OCI-LY7 (cell line): ENCODE results near the gene GALNT15. TPM values are rescaled to one million over a fixed set of nuclear protein-coding genes. Genes with fewer than 3 reads are reported as not detected.

Source experiments
- BruUV-seq: library from RNA; stranded (reverse); fragments of 400-500 nt; replicated peaks from 2 replicates; lab custom pipeline; 2021; lab: Mats Ljungman, UMichigan
- CTCF ChIA-PET: fragments of 300-600 bp; sonication (Branson Sonifier 250); formaldehyde crosslinking; loops from one replicate; lab custom pipeline; 2022; ENCODE audit warnings: antibody characterized with exemption; ENCODE audit not compliant: unreplicated experiment; lab: Charles Lee
- POLR2A ChIA-PET: fragments of 300-600 bp; sonication (Branson Sonifier 250); formaldehyde crosslinking; loops from one replicate; lab custom pipeline; 2022; ENCODE audit warnings: antibody characterized with exemption; lab: Charles Lee
- DNase-seq: peaks from one replicate; pipeline ENCODE4 v3.0.0-alpha.2; 2015; ENCODE audit warnings: low spot score
- H2AFZ ChIP-seq: fragments of 200-600 bp; sonication (generic), shearing (Covaris generic); 2 replicates; pipeline ENCODE4 v1.6.1; 2014; ENCODE audit warnings: mild to moderate bottlenecking, antibody characterized with exemption, low read length, moderate library complexity
- H3K27ac ChIP-seq: fragments of 200-600 bp; sonication (generic); 2 replicates; pipeline ENCODE4 v1.5.1; 2014; ENCODE audit warnings: mixed run types, low read depth, mild to moderate bottlenecking, moderate library complexity, low read length, inconsistent platforms; ENCODE audit not compliant: poor library complexity, severe bottlenecking
- H3K36me3 ChIP-seq: fragments of 200-600 bp; sonication (generic); 2 replicates; pipeline ENCODE4 v1.6.1; 2014; ENCODE audit warnings: mild to moderate bottlenecking, antibody characterized with exemption, low read length, moderate library complexity, mixed read lengths; ENCODE audit not compliant: insufficient read depth
- H3K4me1 ChIP-seq: fragments of 200-600 bp; sonication (generic); 2 replicates; pipeline ENCODE4 v1.5.1; 2014; ENCODE audit warnings: mild to moderate bottlenecking, low read length; ENCODE audit not compliant: insufficient read depth, poor library complexity, severe bottlenecking
- H3K4me2 ChIP-seq: fragments of 200-600 bp; sonication (generic); 2 replicates; pipeline ENCODE4 v1.6.1; 2014; ENCODE audit warnings: mild to moderate bottlenecking, low read length
- H3K4me3 ChIP-seq: fragments of 200-600 bp; sonication (generic); 2 replicates; pipeline ENCODE4 v1.5.1; 2014; ENCODE audit warnings: mild to moderate bottlenecking, low read depth, low read length; ENCODE audit not compliant: poor library complexity, severe bottlenecking
- H3K79me2 ChIP-seq: fragments of 200-600 bp; sonication (generic); 2 replicates; pipeline ENCODE4 v1.6.1; 2016; ENCODE audit warnings: low read depth, mild to moderate bottlenecking, low read length, moderate library complexity, mixed read lengths; ENCODE audit not compliant: insufficient read depth
- H3K9me2 ChIP-seq: fragments of 200-600 bp; sonication (generic); 2 replicates; pipeline ENCODE4 v1.6.1; 2016; ENCODE audit warnings: mild to moderate bottlenecking, low read length, mixed read lengths; ENCODE audit not compliant: insufficient read depth
- H3K9me3 ChIP-seq: fragments of 200-600 bp; sonication (generic); 2 replicates; pipeline ENCODE4 v1.6.1; 2014; ENCODE audit warnings: mild to moderate bottlenecking, mixed run types, low read length, mixed read lengths
- H4K20me1 ChIP-seq: fragments of 200-600 bp; sonication (generic); 2 replicates; pipeline ENCODE4 v1.6.1; 2014; ENCODE audit warnings: mild to moderate bottlenecking, antibody characterized with exemption, low read length, moderate library complexity, mixed read lengths; ENCODE audit not compliant: insufficient read depth
- CTCF ChIP-seq: fragments of 200-600 bp; sonication (generic); conservative IDR thresholded peaks from 2 replicates; pipeline ENCODE4 v1.5.1; 2014; ENCODE audit warnings: mild to moderate bottlenecking, antibody characterized with exemption, low read length, moderate library complexity, mixed read lengths
- EZH2phosphoT487 ChIP-seq: fragments of 200-600 bp; sonication (generic); IDR thresholded peaks from 2 replicates; pipeline ENCODE4 v1.6.1; 2018; ENCODE audit warnings: low read depth, borderline replicate concordance, mild to moderate bottlenecking, mixed run types, antibody characterized with exemption, low read length, moderate library complexity, mixed read lengths
- intact Hi-C: fragments of 100-400 bp; cut with micrococcal nuclease; formaldehyde crosslinking; loops from one replicate; pipeline ENCODE4 v1.10.0; 2022; ENCODE audit not compliant: unreplicated experiment
- total RNA-seq, 2 experiments: library from RNA; depleted of rRNA in 1 of 2; stranded (reverse); fragments of >200 nt in 1 of 2; shearing (Covaris generic) in 1 of 2; gene quantifications; 2 replicates each; pipeline ENCODE4 v1.2.3, GENCODE V29; 2014 to 2022

The GALNT15 gene
- total RNA-seq, 2 experiments from 2014 or later: 0.03 TPM; not detected in 1

- Histone ChIP-seq H3K4me2 (no peak overlapping the region), H4K20me1 (no peaks in the 10 kb centered on the region), H2AFZ (no peak overlapping the region), H3K27ac (no peak overlapping the region), H3K4me3 (no peak overlapping the region), H3K9me2 (no peaks in the 10 kb centered on the region), H3K9me3 (no peaks in the 10 kb centered on the region), H3K79me2 (no peaks in the 10 kb centered on the region), H3K36me3 (no peaks in the 10 kb centered on the region), H3K4me1 (peaks cover 6% of the 10 kb centered on the region)
- ChIA-PET CTCF (interaction anchor here (0.7 kb wide), 1 partner anchor 409 kb away, joined by 4 read pairs; no protein-coding TSS in a partner anchor), POLR2A (interaction anchor here (0.7 kb wide), 1 partner anchor 384 kb away, joined by 3 read pairs; no protein-coding TSS in a partner anchor)
- no peak for TF ChIP-seq CTCF
- no peak for TF ChIP-seq EZH2phosphoT487
- no TSS peak for BruUV-seq
- DNase-seq: no peak
- intact Hi-C loops: loop anchor here (5.0 to 10.0 kb wide), 3 partner anchors 431 to 1044 kb away; partner anchors contain the start of gene CAPN7
These were observed 74.1 kb downstream of the GALNT15 start for GRCh38 chr3:16248556-16248955.

DNA sequence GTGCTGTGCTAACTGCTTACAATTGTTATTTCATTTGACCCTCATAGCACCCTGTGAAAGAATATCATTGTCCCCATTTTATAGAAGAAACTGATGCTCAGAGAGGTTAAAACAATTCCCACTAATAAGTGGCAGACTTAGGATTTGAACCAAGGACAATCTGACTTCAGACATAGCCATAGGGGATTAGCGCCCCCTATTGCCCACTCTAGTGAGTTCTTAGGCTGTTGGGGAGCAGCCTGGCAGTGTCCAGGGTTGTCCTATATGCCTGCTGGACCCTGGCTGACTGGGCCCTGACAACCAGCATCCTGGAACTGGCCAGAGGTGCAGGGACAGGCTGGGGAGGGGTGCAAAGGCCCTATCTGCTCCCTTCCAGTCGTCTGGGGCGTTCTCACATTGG lies 74.9 kb downstream of the GALNT15 start:
- intact Hi-C loops: loop anchor here (5.0 to 10.0 kb wide), 3 partner anchors 432 to 1045 kb away; partner anchors contain the start of gene CAPN7
- H3K27ac ChIP-seq: no peak overlapping the region
- H3K79me2 ChIP-seq: no peaks in the 10 kb centered on the region
- BruUV-seq: no TSS peak
- H3K4me2 ChIP-seq: no peak overlapping the region
- H3K4me3 ChIP-seq: no peak overlapping the region
- H3K36me3 ChIP-seq: no peaks in the 10 kb centered on the region
- TF ChIP-seq EZH2phosphoT487 (no peak), CTCF (peak; percentile 82)
- H4K20me1 ChIP-seq: no peaks in the 10 kb centered on the region
- peaks cover 6% of the 10 kb centered on the region for H3K4me1 ChIP-seq
- ChIA-PET POLR2A (no interaction called here), CTCF (no interaction called here)
- H2AFZ ChIP-seq: no peak overlapping the region
- H3K9me3 ChIP-seq: no peaks in the 10 kb centered on the region
- H3K9me2 ChIP-seq: no peaks in the 10 kb centered on the region
- peak; percentile 48 for DNase-seq

DNA sequence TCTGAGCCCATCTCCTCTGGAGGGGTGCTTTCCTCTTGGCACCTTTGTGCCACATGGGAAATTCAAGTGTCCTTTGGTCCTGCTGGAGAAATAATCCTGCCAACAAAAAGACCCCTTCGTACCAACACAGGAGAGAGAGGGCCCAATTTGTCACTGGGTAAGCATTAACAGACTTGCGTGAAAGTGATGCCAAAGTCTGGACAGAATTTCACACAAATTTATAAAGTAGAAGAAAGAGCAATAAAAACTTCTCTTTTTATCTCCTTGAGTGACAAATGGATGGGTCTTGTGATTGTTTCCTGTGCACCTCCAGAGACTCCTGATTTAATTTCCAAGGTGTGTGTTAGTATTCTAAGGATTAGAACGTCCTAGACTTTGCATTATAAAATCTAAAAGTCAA lies 75.4 kb downstream of the GALNT15 start:
- Histone ChIP-seq H4K20me1 (no peaks in the 10 kb centered on the region), H3K4me1 (peaks cover 6% of the 10 kb centered on the region), H3K27ac (no peak overlapping the region), H3K9me3 (no peaks in the 10 kb centered on the region), H3K79me2 (no peaks in the 10 kb centered on the region), H3K36me3 (no peaks in the 10 kb centered on the region), H3K4me2 (no peak overlapping the region), H3K4me3 (no peak overlapping the region), H3K9me2 (no peaks in the 10 kb centered on the region), H2AFZ (no peak overlapping the region)
- ChIA-PET CTCF (no interaction called here), POLR2A (no interaction called here)
- intact Hi-C loops: loop anchor here (5.0 to 10.0 kb wide), 3 partner anchors 433 to 1045 kb away; partner anchors contain the start of gene CAPN7
- no peak for DNase-seq
- no TSS peak for BruUV-seq
- TF ChIP-seq EZH2phosphoT487 (no peak), CTCF (no peak)
